IMR-90 (cell line): Measurements from ENCODE around the gene GRB10. TPM values are rescaled to one million over a fixed set of nuclear protein-coding genes. Genes with fewer than 3 reads are reported as not detected.

ENCODE experiments used
- ATAC-seq: fragments of 200-7000 bp; cut with Tn5 transposase; 2 replicates; pipeline ENCODE4 v1.9.1; 2020; ENCODE audit warnings: low read depth, mild to moderate bottlenecking, moderate library complexity
- BruUV-seq: library from RNA; stranded (reverse); fragments of 400-500 nt; replicated peaks from 2 replicates; lab custom pipeline; 2021; lab: Mats Ljungman, UMichigan
- CTCF ChIA-PET: fragments of 300-600 bp; formaldehyde crosslinking; extraction: SDS; loops from one replicate; lab custom pipeline; 2021; ENCODE audit warnings: antibody characterized with exemption; lab: Yijun Ruan, JAX
- POLR2A ChIA-PET: fragments of 300-600 bp; sonication (Branson Sonifier 250); formaldehyde crosslinking; loops from one replicate; lab custom pipeline; 2022; ENCODE audit warnings: antibody characterized with exemption; ENCODE audit not compliant: unreplicated experiment; lab: Charles Lee
- DNase-seq: peaks from one replicate; pipeline ENCODE4 v3.0.0; 2013
- H2AFZ ChIP-seq: replicated peaks from 2 replicates; pipeline ENCODE3; 2013; ENCODE audit warnings: low read length, mild to moderate bottlenecking; ENCODE audit not compliant: poor library complexity
- H2AK5ac ChIP-seq: 2 replicates; pipeline ENCODE4 v1.6.1; 2013; ENCODE audit warnings: low read depth, low read length, inconsistent platforms
- H2AK9ac ChIP-seq: replicated peaks from 2 replicates; pipeline ENCODE3; 2013; ENCODE audit warnings: mild to moderate bottlenecking, low read depth, low read length, moderate library complexity; ENCODE audit not compliant: poor library complexity
- H2BK120ac ChIP-seq: 2 replicates; pipeline ENCODE4 v1.6.1; 2013; ENCODE audit warnings: low read depth, low read length, inconsistent platforms
- H2BK15ac ChIP-seq: 3 replicates; pipeline ENCODE4 v1.6.1; 2013; ENCODE audit warnings: low read depth, low read length, inconsistent platforms
- H2BK20ac ChIP-seq: 2 replicates; pipeline ENCODE4 v1.6.1; 2013; ENCODE audit warnings: low read depth, mild to moderate bottlenecking, inconsistent platforms, low read length, moderate library complexity
- H2BK5ac ChIP-seq: 2 replicates; pipeline ENCODE4 v1.6.1; 2013; ENCODE audit warnings: mild to moderate bottlenecking, low read depth, low read length, inconsistent platforms; ENCODE audit not compliant: poor library complexity, severe bottlenecking
- H3K14ac ChIP-seq: replicated peaks from 2 replicates; pipeline ENCODE4 v1.6.1; 2013; ENCODE audit warnings: low read depth, low read length, inconsistent platforms
- H3K18ac ChIP-seq: 2 replicates; pipeline ENCODE4 v1.6.1; 2013; ENCODE audit warnings: low read depth, low read length, control low read depth
- H3K23ac ChIP-seq: 2 replicates; pipeline ENCODE4 v1.6.1; 2013; ENCODE audit warnings: low read depth, low read length, inconsistent platforms
- H3K27ac ChIP-seq: 2 replicates; pipeline ENCODE4 v1.5.1; 2013; ENCODE audit warnings: mild to moderate bottlenecking, control low read depth, low read length; ENCODE audit not compliant: insufficient read depth
- H3K27me3 ChIP-seq: 2 replicates; pipeline ENCODE4 v1.6.1; 2013; ENCODE audit warnings: low read length; ENCODE audit not compliant: control insufficient read depth, insufficient read depth
- H3K36me3 ChIP-seq: 2 replicates; pipeline ENCODE4 v1.6.1; 2013; ENCODE audit warnings: low read length, mixed read lengths; ENCODE audit not compliant: control insufficient read depth, insufficient read depth
- H3K4ac ChIP-seq: 2 replicates; pipeline ENCODE4 v1.6.1; 2013; ENCODE audit warnings: low read depth, low read length, inconsistent platforms
- H3K4me1 ChIP-seq: 2 replicates; pipeline ENCODE4 v1.6.1; 2013; ENCODE audit warnings: low read length, mixed read lengths; ENCODE audit not compliant: control insufficient read depth, insufficient read depth
- H3K4me2 ChIP-seq: 2 replicates; pipeline ENCODE4 v1.6.1; 2013; ENCODE audit warnings: low read depth, mild to moderate bottlenecking, control low read depth, low read length, moderate library complexity
- H3K4me3 ChIP-seq: 2 replicates; pipeline ENCODE4 v1.5.1; 2013; ENCODE audit warnings: low read depth, mild to moderate bottlenecking, control low read depth, low read length, moderate library complexity; ENCODE audit not compliant: insufficient read depth
- H3K56ac ChIP-seq: 2 replicates; pipeline ENCODE4 v1.6.1; 2013; ENCODE audit warnings: low read length, inconsistent platforms; ENCODE audit not compliant: insufficient read depth; ENCODE audit errors: extremely low read depth
- H3K79me1 ChIP-seq, 2 experiments: 2 replicates each; pipeline ENCODE4 v1.6.1; 2013; ENCODE audit warnings: low read length in 2 of 2, inconsistent platforms in 1 of 2, low read depth in 1 of 2
- H3K9ac ChIP-seq: 2 replicates; pipeline ENCODE4 v1.6.1; 2013; ENCODE audit warnings: low read depth, low read length, control low read depth
- H3K9me1 ChIP-seq: 2 replicates; pipeline ENCODE4 v1.6.1; 2013; ENCODE audit warnings: low read length, inconsistent platforms; ENCODE audit not compliant: insufficient read depth
- H3K9me3 ChIP-seq: 2 replicates; pipeline ENCODE4 v1.6.1; 2013; ENCODE audit warnings: low read length; ENCODE audit not compliant: control insufficient read depth, insufficient read depth
- H4K20me1 ChIP-seq: 2 replicates; pipeline ENCODE4 v1.6.1; 2013; ENCODE audit warnings: low read length, inconsistent platforms; ENCODE audit not compliant: insufficient read depth
- H4K5ac ChIP-seq: 2 replicates; pipeline ENCODE4 v1.6.1; 2013; ENCODE audit warnings: mild to moderate bottlenecking, low read depth, low read length, control low read depth
- H4K8ac ChIP-seq, 2 experiments: 2 replicates each; pipeline ENCODE4 v1.6.1; 2013; ENCODE audit warnings: low read depth in 2 of 2, low read length in 2 of 2, control low read depth in 1 of 2, inconsistent platforms in 1 of 2
- H4K91ac ChIP-seq: 2 replicates; pipeline ENCODE4 v1.6.1; 2013; ENCODE audit warnings: low read depth, low read length, inconsistent platforms; ENCODE audit not compliant: insufficient read depth
- CEBPB ChIP-seq: IDR thresholded peaks from 2 replicates; pipeline ENCODE4 v1.6.1; 2012; ENCODE audit warnings: low read depth, low read length, improper control_type of control experiment
- CTCF ChIP-seq: conservative IDR thresholded peaks from 2 replicates; pipeline ENCODE4 v1.5.1; 2012; ENCODE audit warnings: mild to moderate bottlenecking, low read depth, low read length, improper control_type of control experiment
- ELK1 ChIP-seq: fragments of 150-350 bp; IDR thresholded peaks from 2 replicates; pipeline ENCODE4 v1.6.1; 2016; ENCODE audit warnings: low read depth, mild to moderate bottlenecking, low read length, moderate library complexity, borderline replicate concordance
- FOS ChIP-seq: fragments of 150-350 bp; IDR thresholded peaks from 2 replicates; pipeline ENCODE4 v1.6.1; 2016; ENCODE audit warnings: low read depth, low read length
- MAFK ChIP-seq: IDR thresholded peaks from 2 replicates; pipeline ENCODE4 v1.6.1; 2012; ENCODE audit warnings: low read depth, low read length, improper control_type of control experiment
- MXI1 ChIP-seq: IDR thresholded peaks from 2 replicates; pipeline ENCODE4 v1.6.1; 2012; ENCODE audit warnings: low read depth, mild to moderate bottlenecking, low read length, moderate library complexity, borderline replicate concordance
- NFE2L2 ChIP-seq: fragments of 150-350 bp; IDR thresholded peaks from 2 replicates; pipeline ENCODE4 v1.6.1; 2016; ENCODE audit warnings: low read depth, mild to moderate bottlenecking, low read length
- RAD21 ChIP-seq: IDR thresholded peaks from 2 replicates; pipeline ENCODE4 v1.6.1; 2012; ENCODE audit warnings: low read length, improper control_type of control experiment
- SMC3 ChIP-seq: fragments of 150-350 bp; IDR thresholded peaks from 2 replicates; pipeline ENCODE4 v1.6.1; 2016; ENCODE audit warnings: low read depth, mild to moderate bottlenecking, antibody characterized with exemption, low read length, moderate library complexity
- USF2 ChIP-seq: fragments of 150-350 bp; IDR thresholded peaks from 2 replicates; pipeline ENCODE4 v1.6.1; 2017; ENCODE audit warnings: mild to moderate bottlenecking, antibody characterized with exemption, low read length, low read depth
- WGBS, 2 experiments: methylation state at CpG; one replicate each; pipeline versions ENCODE4 v1.1.5 to v1.1.7; 2013; ENCODE audit warnings: missing lambda C conversion rate in 2 of 2; ENCODE audit not compliant: insufficient read length in 1 of 2; ENCODE audit errors: extremely low coverage in 2 of 2; 5-methylcytosine and 5-hydroxymethylcytosine counted together
- dilution Hi-C: fragments of 300-500 bp; cut with HindIII; formaldehyde crosslinking; loops from one replicate; pipeline ENCODE4 v1.14.3; 2018; ENCODE audit warnings: low sequenced_read_pairs; ENCODE audit not compliant: unreplicated experiment
- in situ Hi-C: fragments of 300-500 bp; cut with MboI; formaldehyde crosslinking; loops from 3 replicates; pipeline ENCODE4 v1.14.3; 2019; ENCODE audit warnings: low sequenced_read_pairs, inconsistent platforms, mixed read lengths
- intact Hi-C: fragments of 100-400 bp; cut with micrococcal nuclease; formaldehyde crosslinking; loops from 2 replicates; pipeline ENCODE4 v1.10.0; 2022
- polyA plus RNA-seq, 3 experiments: library from polyadenylated mRNA; depleted of rRNA; stranded (reverse); fragments of >200 nt; gene quantifications; 2 replicates each; pipeline ENCODE4 v1.2.3, GENCODE V29; 2012; ENCODE audit warnings: low replicate concordance in 1 of 3
- total RNA-seq: library from RNA; depleted of rRNA; stranded (reverse); fragments of >200 nt; gene quantifications from 2 replicates; pipeline ENCODE4 v1.2.3, GENCODE V29; 2012

GRB10 gene
- total and polyA plus RNA-seq, 2 of the 4 experiments (the other 2 are of a cell fraction): 6.3 to 15.1 TPM

GRCh38 chr7:50787825-50788224 lies 5.1 kb upstream of the GRB10 start:
- intact Hi-C loops (no loop called here), dilution Hi-C loops (no loop called here), in situ Hi-C loops (loop anchor here (25.0 kb wide), 1 partner anchor 274 kb away; no protein-coding TSS in a partner anchor)
- H2BK120ac ChIP-seq: no peak overlapping the region
- no peak overlapping the region for H3K4me2 ChIP-seq
- no peak overlapping the region for H3K9ac ChIP-seq
- no TSS peak for BruUV-seq
- ATAC-seq: no peak
- H2AK5ac ChIP-seq: no peak overlapping the region
- H3K18ac ChIP-seq: no peak overlapping the region
- H2BK5ac ChIP-seq: no peak overlapping the region
- peaks cover 26% of the 10 kb centered on the region for H3K9me1 ChIP-seq
- H3K23ac ChIP-seq: no peak overlapping the region
- CTCF ChIA-PET: no interaction called here
- peaks cover 39 to 86% of the 10 kb centered on the region in 2 experiments for H3K79me1 ChIP-seq
- no peak overlapping the region for H4K8ac ChIP-seq
- H2AK9ac ChIP-seq: no peak overlapping the region
- H4K91ac ChIP-seq: no peak overlapping the region
- H3K56ac ChIP-seq: no peak overlapping the region
- TF ChIP-seq CEBPB (no peak), SMC3 (no peak), MAFK (no peak), RAD21 (no peak), CTCF (no peak), NFE2L2 (no peak), ELK1 (no peak), USF2 (no peak), FOS (no peak), MXI1 (no peak)
- H3K14ac ChIP-seq: no peak overlapping the region
- no peak overlapping the region for H2BK20ac ChIP-seq
- no CpG with 5 or more reads among the region's 4 CpGs for WGBS, 2 experiments
- no peaks in the 10 kb centered on the region for H3K27me3 ChIP-seq
- DNase-seq: no peak
- no peak overlapping the region for H2BK15ac ChIP-seq
- H3K27ac ChIP-seq: no peak overlapping the region
- H4K20me1 ChIP-seq: peaks cover 88% of the 10 kb centered on the region
- H3K4ac ChIP-seq: no peak overlapping the region
- H3K36me3 ChIP-seq: no peaks in the 10 kb centered on the region
- peaks cover 6% of the 10 kb centered on the region; the same call in 1 of the 2 replicates for H3K9me3 ChIP-seq
- peaks cover 12% of the 10 kb centered on the region for H3K4me1 ChIP-seq
- no peak overlapping the region for H3K4me3 ChIP-seq
- no peak overlapping the region for H4K5ac ChIP-seq
- no peak overlapping the region for H2AFZ ChIP-seq
- POLR2A ChIA-PET: no interaction called here
